Measurements from ENCODE around the gene PI4KA. TPM values are rescaled to one million over a fixed set of nuclear protein-coding genes. Genes with fewer than 3 reads are reported as not detected.

The PI4KA gene
- total RNA-seq, 1 donor from 2014 or later, result 110 TPM

GRCh38 chr22:20781272-20781990 lies 77.2 kb downstream of the PI4KA start:
- TF ChIP-seq CTCF (IDR thresholded peaks at IDR 0.05; ENCODE audit: unreplicated experiment), result no peak
- no peak for DNase-seq (ENCODE audit: low spot score in 2 of 2, unreplicated experiment in 2 of 2)
- no peaks in the 10 kb centered on the region for H3K27me3 Mint-ChIP-seq (ENCODE audit: low read depth)
- no peak overlapping the region for H3K27ac Mint-ChIP-seq
- H3K36me3 Mint-ChIP-seq, result peaks cover 2% of the 10 kb centered on the region
- H3K4me1 Mint-ChIP-seq, result peaks cover 16% of the 10 kb centered on the region
- no peaks in the 10 kb centered on the region for H3K9me3 Mint-ChIP-seq
- no peak overlapping the region for H3K4me3 Mint-ChIP-seq

- no peak for TF ChIP-seq CTCF (IDR thresholded peaks at IDR 0.05; ENCODE audit: unreplicated experiment)
- H3K27ac Mint-ChIP-seq, result no peak overlapping the region
Observed at GRCh38 chr22:20779818-20780158, 78.8 kb downstream of the PI4KA start.

GRCh38 chr22:20779014-20779817 lies 79.4 kb downstream of the PI4KA start:
- no peaks in the 10 kb centered on the region for H3K9me3 Mint-ChIP-seq
- no peaks in the 10 kb centered on the region for H3K27me3 Mint-ChIP-seq (ENCODE audit: low read depth)
- peaks cover 3% of the 10 kb centered on the region for H3K36me3 Mint-ChIP-seq
- no peak for TF ChIP-seq CTCF (IDR thresholded peaks at IDR 0.05; ENCODE audit: unreplicated experiment)
- no peak overlapping the region for H3K4me3 Mint-ChIP-seq
- no peak for DNase-seq (ENCODE audit: low spot score in 2 of 2, unreplicated experiment in 2 of 2)
- H3K4me1 Mint-ChIP-seq, result peaks cover 16% of the 10 kb centered on the region
- peak overlapping the region; percentile 23 for H3K27ac Mint-ChIP-seq

More at GRCh38 chr22:20779818-20780158, 78.8 kb downstream of the PI4KA start:
- Mint-ChIP-seq H3K4me1 (peaks cover 16% of the 10 kb centered on the region), H3K4me3 (no peak overlapping the region), H3K36me3 (peaks cover 3% of the 10 kb centered on the region), H3K27me3 (ENCODE audit: low read depth) (no peaks in the 10 kb centered on the region), H3K9me3 (no peaks in the 10 kb centered on the region)
- DNase-seq (ENCODE audit: low spot score in 2 of 2, unreplicated experiment in 2 of 2), result no peak

- Mint-ChIP-seq H3K4me3 (no peak overlapping the region), H3K27ac (peak overlapping the region; percentile 76), H3K36me3 (peaks cover 3% of the 10 kb centered on the region), H3K27me3 (ENCODE audit: low read depth) (no peaks in the 10 kb centered on the region), H3K4me1 (peaks cover 16% of the 10 kb centered on the region), H3K9me3 (no peaks in the 10 kb centered on the region)
- no peak for DNase-seq (ENCODE audit: low spot score in 2 of 2, unreplicated experiment in 2 of 2)
- TF ChIP-seq CTCF (IDR thresholded peaks at IDR 0.05; ENCODE audit: unreplicated experiment), result no peak
Observed at GRCh38 chr22:20777420-20778177, 81.0 kb downstream of the PI4KA start.

GRCh38 chr22:20776624-20777405 lies 81.8 kb downstream of the PI4KA start:
- no peak for DNase-seq (ENCODE audit: low spot score in 2 of 2, unreplicated experiment in 2 of 2)
- no peak for TF ChIP-seq CTCF (IDR thresholded peaks at IDR 0.05; ENCODE audit: unreplicated experiment)
- H3K27ac Mint-ChIP-seq, result no peak overlapping the region
- peaks cover 3% of the 10 kb centered on the region for H3K36me3 Mint-ChIP-seq
- no peaks in the 10 kb centered on the region for H3K9me3 Mint-ChIP-seq
- H3K4me1 Mint-ChIP-seq, result peaks cover 16% of the 10 kb centered on the region
- no peaks in the 10 kb centered on the region for H3K27me3 Mint-ChIP-seq (ENCODE audit: low read depth)
- H3K4me3 Mint-ChIP-seq, result no peak overlapping the region

Data from mesothelial cell of epicardium (in vitro differentiated cells).